WERI-Rb-1 (cell line): ENCODE results near the gene DISC1.

ENCODE experiments used
- DNase-seq: peaks from one replicate; pipeline ENCODE4 v3.0.0-alpha.2; 2020
- H3K27ac ChIP-seq: fragments of 250-450 bp; sonication (Bioruptor Pico); 2 replicates; pipeline ENCODE4 v1.5.1; 2020; ENCODE audit warnings: mild to moderate bottlenecking, moderate library complexity
- H3K27me3 ChIP-seq: fragments of 250-450 bp; sonication (Bioruptor Pico); 2 replicates; pipeline ENCODE4 v1.5.1; 2021; ENCODE audit warnings: mild to moderate bottlenecking, low read depth, moderate library complexity; ENCODE audit not compliant: insufficient read depth, severe bottlenecking
- H3K36me3 ChIP-seq: fragments of 250-450 bp; sonication (Bioruptor Pico); 2 replicates; pipeline ENCODE4 v1.5.1; 2020; ENCODE audit warnings: mild to moderate bottlenecking, moderate library complexity
- H3K4me3 ChIP-seq: 2 replicates; pipeline ENCODE4 v1.5.1; 2011; ENCODE audit warnings: low read depth, mild to moderate bottlenecking, control low read depth, low read length
- H3K9me3 ChIP-seq: fragments of 250-450 bp; sonication (Bioruptor Pico); 2 replicates; pipeline ENCODE4 v1.5.1; 2021; ENCODE audit warnings: mild to moderate bottlenecking, moderate library complexity; ENCODE audit not compliant: severe bottlenecking
- TF ChIP-seq, protein P1 (sequence below): IDR thresholded peaks from 2 replicates; pipeline ENCODE4 v1.5.1; 2011; ENCODE audit warnings: low read depth, mild to moderate bottlenecking, control low read depth, inconsistent platforms, low read length

The DISC1 gene

DNA sequence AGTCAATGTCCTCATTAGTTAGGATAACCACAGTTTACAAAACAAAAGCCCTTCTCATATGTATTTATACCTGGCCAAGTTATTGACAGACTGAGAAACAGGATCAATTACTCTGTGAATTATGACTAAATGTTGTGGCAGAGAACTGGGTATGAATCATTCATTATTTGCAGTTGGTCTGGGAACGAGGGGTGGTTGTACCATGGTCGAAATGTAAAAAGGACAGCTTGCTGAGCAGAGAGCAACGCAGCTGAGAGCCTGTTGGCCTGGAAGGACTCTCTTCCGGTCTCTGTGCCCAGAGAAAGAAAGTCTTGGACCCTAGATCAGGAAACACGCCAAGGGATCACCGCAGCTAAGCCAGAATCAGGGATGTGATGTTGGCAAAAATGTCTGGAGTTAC is 169.6 kb downstream of the DISC1 start:
- Histone ChIP-seq H3K36me3 (no peaks in the 10 kb centered on the region), H3K27me3 (peaks cover 32% of the 10 kb centered on the region), H3K27ac (no peak overlapping the region), H3K4me3 (no peak overlapping the region), H3K9me3 (peaks cover 5% of the 10 kb centered on the region)
- TF ChIP-seq, protein P1, sequence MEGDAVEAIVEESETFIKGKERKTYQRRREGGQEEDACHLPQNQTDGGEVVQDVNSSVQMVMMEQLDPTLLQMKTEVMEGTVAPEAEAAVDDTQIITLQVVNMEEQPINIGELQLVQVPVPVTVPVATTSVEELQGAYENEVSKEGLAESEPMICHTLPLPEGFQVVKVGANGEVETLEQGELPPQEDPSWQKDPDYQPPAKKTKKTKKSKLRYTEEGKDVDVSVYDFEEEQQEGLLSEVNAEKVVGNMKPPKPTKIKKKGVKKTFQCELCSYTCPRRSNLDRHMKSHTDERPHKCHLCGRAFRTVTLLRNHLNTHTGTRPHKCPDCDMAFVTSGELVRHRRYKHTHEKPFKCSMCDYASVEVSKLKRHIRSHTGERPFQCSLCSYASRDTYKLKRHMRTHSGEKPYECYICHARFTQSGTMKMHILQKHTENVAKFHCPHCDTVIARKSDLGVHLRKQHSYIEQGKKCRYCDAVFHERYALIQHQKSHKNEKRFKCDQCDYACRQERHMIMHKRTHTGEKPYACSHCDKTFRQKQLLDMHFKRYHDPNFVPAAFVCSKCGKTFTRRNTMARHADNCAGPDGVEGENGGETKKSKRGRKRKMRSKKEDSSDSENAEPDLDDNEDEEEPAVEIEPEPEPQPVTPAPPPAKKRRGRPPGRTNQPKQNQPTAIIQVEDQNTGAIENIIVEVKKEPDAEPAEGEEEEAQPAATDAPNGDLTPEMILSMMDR: no peak
- no peak for DNase-seq

DNA sequence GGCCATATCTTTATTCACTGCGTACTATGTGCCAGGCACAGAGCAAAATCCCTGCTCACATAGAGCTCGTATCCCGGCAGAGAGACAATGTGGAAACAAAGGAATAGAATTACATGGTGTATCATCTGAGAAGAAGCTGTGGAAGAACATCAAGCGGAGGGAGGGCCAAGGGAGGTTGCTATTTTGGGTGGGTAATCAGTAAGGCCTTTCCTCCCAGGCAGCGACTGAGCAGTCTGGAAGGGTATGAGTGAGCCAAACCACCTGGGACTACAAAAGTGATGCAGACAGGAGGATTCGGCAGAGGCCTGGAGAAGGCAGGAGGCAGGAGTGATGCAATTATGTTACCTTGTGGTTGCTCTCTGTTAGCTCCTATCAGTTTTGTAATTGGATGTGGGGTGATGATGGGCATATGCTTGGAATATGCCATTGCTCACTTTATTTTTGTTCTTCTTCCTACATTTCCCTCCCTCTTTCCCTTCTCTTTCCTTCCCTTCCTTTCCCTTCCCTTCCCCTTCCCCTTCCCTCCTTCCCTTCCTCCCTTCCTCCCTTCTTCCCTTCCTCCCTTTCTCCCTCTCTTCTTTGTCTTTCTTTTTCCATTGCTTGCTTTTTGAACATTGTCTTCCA is 172.9 kb downstream of the DISC1 start:
- peaks cover 9% of the 10 kb centered on the region for H3K9me3 ChIP-seq
- H3K27me3 ChIP-seq: peaks cover 33% of the 10 kb centered on the region
- TF ChIP-seq, protein P1: no peak
- H3K27ac ChIP-seq: no peak overlapping the region
- H3K4me3 ChIP-seq: no peak overlapping the region
- no peaks in the 10 kb centered on the region for H3K36me3 ChIP-seq
- no peak for DNase-seq

DNA sequence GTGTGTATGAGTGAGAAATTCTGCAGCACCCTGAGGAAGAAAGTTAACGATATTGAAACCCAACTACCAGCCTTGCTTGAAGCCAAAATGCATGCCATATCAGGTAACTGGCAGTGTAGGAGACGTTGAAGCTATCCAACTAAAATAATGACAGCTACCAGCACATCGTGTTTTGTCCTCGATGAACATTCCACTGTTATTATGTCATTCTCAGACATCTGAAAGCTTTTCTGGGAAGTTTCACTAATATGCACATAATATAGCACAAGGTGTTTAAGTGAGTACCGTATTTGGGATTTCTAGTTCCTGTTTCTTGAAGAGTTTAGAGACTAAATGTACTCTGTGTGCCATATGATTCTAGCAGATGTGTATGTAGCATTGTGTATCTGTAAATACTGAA is 173.5 kb downstream of the DISC1 start:
- Histone ChIP-seq H3K9me3 (peaks cover 9% of the 10 kb centered on the region), H3K4me3 (no peak overlapping the region), H3K27ac (no peak overlapping the region), H3K36me3 (no peaks in the 10 kb centered on the region), H3K27me3 (peaks cover 35% of the 10 kb centered on the region)
- TF ChIP-seq, protein P1: no peak
- DNase-seq: no peak

DNA sequence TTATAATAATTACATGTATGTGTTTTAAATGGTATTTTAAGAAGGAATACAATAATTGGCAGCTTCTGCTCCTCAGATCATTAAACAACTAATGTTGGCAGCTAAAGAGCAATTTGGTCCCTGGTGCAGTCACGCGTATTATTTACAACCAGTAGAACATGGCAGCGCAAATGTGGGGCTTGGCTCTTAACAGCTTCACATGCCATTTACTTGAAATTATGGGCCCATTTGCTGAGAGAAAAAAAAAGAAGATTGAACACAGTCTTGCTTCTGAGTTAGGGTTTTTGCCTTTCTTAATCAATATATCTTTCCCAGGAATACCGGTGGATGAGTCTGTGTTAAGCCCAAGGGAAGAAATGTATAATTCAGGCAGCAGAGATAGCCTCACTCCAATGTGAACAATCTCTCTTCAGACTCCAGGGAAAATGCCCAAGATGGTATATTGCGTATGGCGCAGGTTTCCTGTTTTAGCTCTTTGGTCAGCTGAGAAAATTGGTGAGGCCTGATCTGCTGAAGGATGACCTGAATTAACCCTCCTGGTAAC is 174.5 kb downstream of the DISC1 start:
- H3K36me3 ChIP-seq: no peaks in the 10 kb centered on the region

DNA sequence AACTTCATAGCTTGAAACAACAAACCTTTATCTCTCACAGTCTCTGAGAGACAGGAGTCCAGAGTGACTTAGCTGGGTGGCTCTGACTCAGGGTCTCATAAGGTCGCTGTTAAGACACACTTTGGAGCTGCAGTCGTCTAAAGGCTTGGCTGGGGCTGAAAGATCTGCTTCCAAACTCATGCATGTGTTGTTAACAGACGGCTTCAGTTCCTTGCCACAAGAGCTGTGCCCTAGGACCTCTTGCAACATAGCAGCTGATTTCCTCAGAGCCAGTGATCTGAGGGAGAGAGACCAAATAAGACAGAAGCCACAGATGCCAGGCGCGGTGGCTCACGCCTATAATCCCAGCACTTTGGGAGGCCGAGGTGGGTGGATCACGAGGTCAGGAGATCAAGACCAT is 176.8 kb downstream of the DISC1 start:
- DNase-seq: no peak
- peaks cover 9% of the 10 kb centered on the region for H3K9me3 ChIP-seq

More for the DNA sequence above, 174.5 kb downstream of the DISC1 start:
- TF ChIP-seq, protein P1: no peak
- Histone ChIP-seq H3K4me3 (no peak overlapping the region), H3K27ac (no peak overlapping the region), H3K9me3 (peaks cover 9% of the 10 kb centered on the region), H3K27me3 (peaks cover 38% of the 10 kb centered on the region)
- no peak for DNase-seq

More for the DNA sequence above, 176.8 kb downstream of the DISC1 start:
- TF ChIP-seq, protein P1: no peak
- Histone ChIP-seq H3K27ac (no peak overlapping the region), H3K36me3 (no peaks in the 10 kb centered on the region), H3K27me3 (peaks cover 50% of the 10 kb centered on the region), H3K4me3 (no peak overlapping the region)
